Activated T-cell treated with anti-CD3 and anti-CD28 coated beads, Interleukin-2, amount 50 U/mL, for 1 hour (primary cell): ENCODE measurements around the gene CMC1.
A peak's percentile ranks its signal among the peaks of the same experiment; 100 is the strongest.

Source experiments
- DNase-seq: peaks from one replicate; pipeline ENCODE4 v3.0.0-alpha.2; 2020

CMC1 gene

DNA sequence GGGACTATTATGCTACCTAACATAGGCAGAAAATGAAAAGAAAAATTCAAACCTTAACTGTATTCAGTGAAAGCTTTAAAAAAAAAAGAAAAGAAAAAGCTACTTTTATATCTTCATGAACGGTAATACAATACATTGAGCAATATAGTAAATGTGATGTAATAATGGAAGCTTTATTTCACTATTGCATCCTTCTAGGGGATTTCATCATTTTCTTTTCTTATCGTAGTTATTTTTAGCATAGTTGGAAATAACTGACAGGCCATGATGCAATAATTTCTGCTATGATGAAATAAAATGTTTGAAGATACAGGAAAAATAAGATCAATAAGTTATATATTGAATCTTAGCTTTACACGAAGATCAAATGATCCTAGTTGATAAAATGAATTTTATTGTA, 66.8 kb downstream of the CMC1 start:
- no peak for DNase-seq

DNA sequence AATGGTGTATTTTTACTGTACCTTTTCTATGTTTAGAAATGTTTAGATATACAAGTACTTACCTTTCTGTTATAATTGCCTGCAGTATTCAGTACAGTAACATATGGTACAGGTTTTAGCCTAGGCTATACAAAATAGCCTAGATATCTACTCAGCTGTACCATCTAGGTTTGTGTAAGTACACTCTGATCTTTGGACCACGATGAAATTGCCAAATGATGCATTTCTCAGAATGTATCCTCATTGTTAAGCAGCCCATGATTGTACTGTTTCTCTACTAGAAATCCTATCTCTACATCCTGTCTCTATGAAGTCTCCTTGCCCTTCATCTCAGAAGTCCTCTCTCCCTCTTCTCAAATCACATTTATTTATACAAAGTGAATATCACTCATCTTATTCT, 74.3 kb downstream of the CMC1 start:
- DNase-seq: no peak

DNA sequence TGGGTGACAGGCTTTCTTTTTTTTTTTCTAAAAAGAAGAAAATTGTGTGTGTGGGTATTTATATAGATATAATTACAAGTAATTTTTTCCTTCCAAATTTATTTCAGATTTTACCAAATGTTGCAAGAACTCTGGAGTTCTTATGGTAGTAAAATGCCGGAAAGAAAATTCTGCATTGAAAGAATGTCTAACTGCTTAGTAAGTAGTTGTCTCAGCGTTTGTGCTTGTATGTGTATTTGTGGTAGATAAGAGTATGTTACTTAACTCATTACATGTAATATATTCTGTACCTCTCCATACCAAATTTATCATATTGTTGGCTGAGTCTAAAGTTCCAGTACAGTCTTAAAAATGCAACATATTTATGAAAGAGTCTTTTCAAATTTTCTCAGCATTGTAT, 74.8 kb downstream of the CMC1 start:
- no peak for DNase-seq

DNA sequence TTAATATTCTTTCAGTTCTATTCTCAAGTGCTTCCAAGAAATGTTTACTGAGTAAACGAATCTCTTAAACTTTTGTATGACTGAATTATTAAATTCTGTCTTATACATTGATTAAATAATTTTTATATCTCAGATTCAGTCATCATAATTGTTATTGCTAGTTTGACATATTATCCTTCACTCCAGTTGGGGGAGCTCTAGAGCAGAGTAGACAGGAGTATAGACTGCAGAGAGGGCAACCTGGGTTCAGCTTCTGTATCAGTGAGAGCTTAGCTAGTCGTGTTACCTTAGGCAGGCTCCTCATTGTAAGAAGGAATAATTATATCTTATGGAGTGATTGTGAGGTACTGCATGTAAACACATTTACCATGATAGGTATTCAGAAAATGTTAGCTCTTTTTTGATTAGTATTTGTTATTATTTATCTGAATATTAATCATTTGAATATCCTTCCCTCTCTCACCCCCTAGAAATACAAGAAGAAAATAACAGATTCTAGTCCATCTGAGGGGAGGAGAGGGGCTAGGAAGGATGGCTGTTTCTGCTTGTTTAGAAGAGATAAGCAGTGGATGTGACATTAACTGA, 76.1 kb downstream of the CMC1 start:
- DNase-seq: no peak

DNA sequence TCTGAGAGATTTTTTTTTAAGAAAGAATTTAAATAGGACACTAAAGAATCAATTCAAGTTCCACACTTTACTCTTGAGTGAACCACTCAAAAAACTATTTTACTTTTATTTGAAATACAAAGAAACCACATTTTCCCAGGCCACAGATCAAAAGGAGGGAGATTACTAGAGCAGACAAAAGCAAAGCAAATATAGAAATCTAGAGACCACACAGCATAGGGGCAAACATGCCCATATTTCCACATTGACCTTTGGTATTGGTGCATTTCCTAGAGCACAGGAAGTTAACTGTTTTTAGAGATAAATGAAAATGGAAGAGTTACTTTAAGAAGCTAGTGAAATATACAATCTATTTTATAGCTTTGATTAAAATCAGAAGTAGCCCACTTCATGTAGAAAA, 79.6 kb downstream of the CMC1 start:
- no peak for DNase-seq

DNA sequence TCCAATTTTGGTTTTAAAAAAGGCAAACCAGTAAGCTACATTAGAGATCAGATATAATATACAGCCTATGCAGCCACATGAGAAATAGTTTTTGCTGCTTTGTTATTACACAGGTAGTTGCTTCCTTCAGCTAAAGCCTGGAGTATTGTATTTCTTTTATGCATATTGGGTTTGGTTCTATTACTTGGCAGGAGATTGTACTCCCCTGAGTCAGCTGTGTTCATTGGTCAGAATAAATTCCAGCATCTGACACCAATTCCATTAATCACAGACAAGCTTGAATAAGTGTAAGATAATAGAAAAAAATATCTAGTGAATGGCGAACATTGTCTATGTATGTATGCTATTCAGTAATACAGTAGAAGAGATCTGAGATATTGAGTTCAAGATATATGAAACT, 81.0 kb downstream of the CMC1 start:
- no peak for DNase-seq

DNA sequence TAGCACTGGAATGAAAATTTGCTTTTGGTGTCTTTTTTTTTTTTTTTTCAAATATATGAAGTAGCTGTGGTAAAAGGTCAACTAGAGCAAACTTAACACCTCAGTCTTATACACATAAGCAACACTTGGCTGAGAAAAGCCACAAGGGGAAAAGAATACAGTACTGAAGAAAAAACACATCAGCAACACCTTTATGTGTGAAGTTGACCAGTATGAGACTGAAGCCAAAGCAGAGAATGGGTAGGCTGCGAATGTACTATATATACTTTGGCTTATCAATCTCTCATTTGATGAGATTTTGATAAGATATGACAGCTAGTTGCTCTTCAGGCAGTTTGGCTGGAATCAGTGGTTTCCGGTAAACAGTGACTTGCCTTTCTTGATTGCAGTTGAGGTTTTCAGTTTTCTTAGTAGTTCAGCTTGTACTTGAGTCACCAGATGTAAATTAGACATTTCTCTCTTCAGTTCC, 85.1 kb downstream of the CMC1 start:
- DNase-seq: no peak

DNA sequence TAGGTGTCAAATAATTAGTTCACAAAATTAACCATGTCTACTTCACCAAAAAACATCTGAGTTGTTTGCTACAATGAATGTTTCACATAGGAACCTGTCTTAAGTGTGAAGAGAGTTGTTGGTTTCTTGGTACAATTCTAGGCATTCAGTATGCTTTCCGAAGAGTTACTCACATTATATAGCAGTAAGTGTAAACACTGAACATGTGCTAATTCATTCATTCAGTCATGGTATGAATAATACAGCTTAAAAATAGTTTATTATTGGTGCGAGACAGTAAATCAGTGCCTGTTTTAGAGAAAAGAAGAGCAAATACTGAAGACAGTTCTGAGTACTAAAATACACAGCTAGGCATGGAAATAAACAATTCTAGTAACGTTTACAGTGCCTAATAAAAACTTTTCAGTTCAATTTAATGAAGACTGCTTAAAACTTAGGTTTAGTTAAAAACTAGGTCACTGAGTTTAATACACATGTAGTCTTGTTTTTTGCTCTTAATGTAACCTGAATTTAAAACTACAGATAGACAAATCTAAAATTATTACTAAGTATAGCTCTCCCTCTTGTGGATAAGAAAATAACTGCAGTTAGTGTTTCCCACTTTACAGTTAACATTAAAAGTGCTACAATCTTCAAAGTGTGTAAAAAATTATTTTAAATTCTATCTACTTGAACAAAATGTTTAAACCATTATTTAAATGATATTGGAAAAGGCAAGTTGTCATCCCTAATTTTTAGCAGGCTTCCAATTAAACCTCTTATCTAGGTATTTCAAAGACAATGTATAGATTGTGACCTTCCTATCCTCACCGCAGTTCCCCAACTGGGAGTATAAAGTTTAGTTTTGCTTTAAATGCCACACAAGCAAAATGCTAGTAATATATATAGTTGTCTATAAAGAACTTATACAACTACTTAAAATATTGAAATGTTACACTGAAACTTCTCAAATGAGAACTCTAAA, 87.1 kb downstream of the CMC1 start:
- DNase-seq: no peak

DNA sequence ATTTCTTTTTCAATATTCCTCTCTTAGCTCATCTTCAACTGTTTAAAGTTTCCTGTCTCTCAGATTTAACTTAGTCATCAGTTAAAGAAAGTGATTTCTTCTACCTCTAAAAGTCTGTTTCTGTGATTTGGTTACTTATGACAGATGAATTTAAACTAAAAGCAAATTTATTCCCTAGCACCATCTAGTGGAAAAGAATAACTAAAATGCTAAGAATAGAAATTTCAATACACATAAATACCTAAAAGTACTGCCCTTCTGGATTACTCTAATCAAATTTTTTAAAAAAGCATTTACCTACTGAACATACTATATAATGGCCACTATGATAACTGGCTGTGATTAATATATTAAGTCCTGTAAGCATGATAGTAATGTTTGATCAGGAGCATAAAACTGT, 93.1 kb downstream of the CMC1 start:
- no peak for DNase-seq

DNA sequence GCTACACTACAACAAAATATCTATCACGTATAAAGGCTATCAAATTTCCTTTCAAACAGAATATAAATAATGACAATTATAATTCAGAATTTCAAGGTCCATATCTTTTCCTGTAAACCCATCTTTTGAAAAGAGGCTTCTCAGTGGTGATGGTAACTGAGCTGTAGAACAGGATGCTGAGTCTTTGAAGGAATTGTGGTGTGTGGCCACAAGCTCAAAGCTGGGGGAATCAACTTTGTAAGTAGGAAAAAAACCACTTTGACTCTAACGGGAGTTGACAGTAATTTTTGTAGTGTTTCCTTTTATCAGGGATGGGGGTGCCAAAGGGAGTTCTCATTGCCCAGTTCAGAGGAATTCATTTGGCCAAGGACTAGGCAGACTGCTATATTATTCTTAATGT, 93.8 kb downstream of the CMC1 start:
- no peak for DNase-seq

DNA sequence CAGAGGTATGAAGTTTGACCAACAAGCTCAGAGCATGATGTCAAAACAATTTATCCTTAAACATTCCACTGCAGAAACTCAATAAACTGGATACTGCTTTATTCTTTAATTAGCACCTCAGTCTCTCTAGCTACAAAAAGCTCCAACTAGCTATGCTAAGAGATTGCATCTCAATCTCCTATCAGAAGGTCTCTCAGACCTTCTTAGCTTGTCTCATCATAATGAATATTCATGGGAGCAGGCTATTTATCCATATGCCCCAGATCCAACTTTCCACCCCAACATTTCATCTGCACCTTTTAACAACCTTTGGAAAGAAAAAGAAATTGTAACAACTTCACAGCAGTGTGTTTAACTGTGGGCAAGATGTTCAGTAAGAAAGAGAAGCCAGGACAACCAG, 95.8 kb downstream of the CMC1 start:
- DNase-seq: no peak

DNA sequence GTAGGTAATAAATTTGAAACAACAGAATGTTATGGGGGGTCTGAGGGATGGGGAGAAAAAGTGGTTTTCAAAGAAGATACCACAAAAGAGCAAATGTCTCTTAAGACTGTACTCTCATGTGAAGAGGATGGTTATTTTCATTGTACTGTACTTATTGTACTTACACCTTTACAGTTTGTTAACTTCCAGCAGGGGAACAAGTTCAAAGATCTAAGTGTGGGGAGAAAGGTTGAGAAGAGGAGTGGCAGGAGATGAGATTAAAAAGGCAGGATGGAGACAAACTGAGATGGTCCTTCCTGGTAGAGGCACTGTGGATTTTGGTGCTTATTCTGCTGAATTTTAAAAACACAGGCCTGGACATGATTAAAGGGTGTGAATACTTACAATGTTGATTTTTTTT, 101.7 kb downstream of the CMC1 start:
- DNase-seq: no peak

DNA sequence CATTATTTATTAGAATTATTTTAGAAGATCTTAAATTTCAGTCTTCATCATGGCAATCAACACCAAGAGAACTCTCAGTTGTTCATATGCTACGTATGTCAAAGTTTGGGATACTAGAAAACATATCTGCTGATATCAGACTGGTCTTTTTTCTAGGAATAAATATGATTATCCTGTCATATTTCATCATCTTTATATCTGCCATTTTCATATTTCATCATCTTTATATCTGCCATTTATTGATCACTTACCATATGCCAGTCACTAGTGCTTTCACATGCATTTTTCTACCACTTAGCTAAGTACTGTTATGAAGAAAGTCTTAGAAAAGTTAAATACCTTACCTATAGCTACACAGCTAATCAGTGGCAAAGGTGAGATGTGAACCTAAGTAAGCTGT, 104.3 kb downstream of the CMC1 start:
- DNase-seq: no peak

DNA sequence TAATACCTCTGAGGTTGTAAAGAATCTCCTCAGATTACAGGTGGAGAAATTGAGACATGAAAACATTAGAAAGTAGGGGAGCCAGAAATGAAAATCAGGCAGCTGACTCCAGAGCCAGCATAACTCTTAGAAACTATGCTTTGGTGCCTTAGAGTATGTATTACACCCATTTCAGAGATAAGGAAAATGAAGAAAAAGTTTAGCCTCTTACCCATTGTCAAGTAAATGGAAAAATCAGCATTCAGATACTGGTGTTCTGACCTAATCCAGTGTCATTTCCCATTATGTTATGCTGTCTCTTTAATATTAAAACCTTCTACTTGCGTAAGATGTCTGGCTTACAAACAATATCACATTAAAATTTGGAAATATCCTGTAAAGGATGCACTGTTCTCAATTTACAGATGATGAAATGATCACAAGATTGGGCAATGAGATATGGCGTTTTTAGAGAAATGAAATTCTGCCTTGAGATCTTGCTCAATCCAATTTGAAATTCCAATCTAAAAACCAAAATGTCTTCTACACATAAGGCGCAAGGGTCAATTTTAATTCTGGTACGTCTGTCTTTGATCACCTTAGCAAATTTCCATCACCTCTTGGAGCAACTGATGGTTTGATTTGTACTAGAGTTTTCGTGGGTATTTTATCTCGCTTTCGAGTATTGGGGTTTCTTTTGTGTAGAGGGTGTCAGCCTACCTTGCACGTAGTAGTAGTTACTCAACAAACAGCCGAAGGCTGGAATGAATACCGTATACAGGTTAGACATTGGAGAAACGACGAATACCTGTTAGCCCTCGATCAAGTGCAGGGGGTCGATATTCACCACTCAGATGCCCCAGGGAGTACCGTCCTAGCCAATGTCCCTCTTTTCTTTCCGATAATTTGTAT, 106.2 kb downstream of the CMC1 start:
- no peak for DNase-seq

DNA sequence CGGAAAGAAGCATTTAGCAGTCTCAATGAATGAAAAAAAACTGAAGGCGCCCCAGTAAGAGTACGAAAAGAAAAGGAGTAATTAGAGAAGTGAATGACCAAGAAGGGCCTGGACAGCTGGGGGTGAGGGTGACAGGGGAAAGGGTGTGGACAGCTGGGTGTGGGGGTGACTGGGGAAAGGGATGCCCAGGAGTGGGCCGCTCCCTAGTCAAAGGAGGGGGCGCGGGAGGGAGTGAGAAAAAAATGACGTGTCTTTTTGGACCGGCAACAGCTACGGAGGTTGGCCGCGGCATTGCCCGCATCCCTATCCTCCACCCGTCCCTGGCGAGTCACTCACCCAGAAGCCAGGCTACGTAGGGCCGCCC, 106.8 kb downstream of the CMC1 start:
- no peak for DNase-seq

DNA sequence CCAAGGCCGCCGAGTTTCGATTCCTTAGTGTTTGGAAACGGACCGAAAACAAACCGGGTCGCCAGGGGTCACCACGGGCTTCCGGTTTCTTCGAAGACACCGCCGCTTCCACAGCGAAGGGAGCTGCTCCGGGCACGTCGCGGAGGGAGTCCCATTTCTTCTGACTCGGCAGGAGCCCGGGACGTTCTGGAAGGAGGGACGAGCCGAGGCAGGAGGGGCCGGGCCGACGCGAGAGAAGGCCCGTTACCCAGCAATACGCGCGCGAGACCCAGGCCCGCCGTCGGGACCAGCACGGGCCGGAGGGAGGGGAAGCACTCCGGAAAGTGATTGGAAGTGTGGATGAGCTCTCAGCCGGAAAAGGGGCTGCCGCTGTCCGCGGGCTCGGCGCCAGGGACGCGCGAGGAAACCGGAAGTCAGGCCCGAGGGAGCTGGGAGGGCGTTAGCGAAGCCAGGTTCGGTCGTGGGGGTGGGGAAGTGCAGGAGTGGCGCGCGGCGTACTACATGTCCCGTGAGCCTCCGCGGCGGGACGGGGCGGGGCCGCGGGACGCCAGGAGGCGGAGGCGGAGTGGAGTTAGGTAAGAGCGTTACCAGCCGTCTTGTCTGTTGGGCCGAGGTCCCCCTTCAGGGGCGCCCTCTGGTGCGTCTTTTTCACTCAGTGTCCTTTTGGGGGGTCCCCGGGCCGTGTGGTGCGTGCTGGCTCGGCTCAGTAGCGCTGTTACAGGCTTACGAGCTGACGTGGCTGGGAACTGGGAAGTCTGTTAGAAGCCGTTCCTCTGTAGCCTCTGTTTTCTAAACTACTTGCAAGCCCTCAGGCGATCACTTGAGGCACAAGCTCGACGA, 107.4 kb downstream of the CMC1 start, which contains the start of the genes AZI2 and ZCWPW2:
AZI2 (minus strand) TSS at position 196 of the 840 bp plus-strand sequence. CDS start 8,207 bp downstream, outside the sequence.
ZCWPW2 (plus strand) TSS at position 93 of the 840 bp plus-strand sequence. CDS start 64,348 bp downstream, outside the sequence.
- DNase-seq: peak; percentile 93

DNA sequence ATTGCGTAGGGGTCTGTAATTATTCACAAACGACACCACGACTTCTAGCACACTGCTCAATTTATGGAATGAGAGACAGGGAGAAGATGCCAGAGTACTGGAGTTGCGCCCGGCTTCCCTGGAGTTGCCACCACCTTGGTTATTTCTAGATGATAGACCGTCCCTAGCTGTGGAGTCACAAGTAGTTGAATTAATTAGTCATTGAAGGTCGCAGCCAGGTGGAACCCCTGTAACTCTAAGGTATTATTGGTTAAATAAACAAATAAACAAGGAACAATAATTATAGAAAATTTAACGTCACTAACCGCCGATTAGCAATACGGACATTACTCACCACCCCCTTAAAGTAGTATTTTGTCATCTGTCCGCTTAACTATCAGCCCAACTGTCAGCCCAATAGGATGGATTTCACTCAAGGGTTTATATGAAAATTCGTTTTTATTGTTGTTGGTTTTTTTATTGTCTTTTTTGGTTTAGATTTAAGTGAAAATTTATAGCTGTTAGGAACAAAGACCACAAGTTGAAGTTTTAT, 108.1 kb downstream of the CMC1 start:
- DNase-seq: no peak
